ENCODE data around the gene PPP4R1.

The PPP4R1 gene

DNA sequence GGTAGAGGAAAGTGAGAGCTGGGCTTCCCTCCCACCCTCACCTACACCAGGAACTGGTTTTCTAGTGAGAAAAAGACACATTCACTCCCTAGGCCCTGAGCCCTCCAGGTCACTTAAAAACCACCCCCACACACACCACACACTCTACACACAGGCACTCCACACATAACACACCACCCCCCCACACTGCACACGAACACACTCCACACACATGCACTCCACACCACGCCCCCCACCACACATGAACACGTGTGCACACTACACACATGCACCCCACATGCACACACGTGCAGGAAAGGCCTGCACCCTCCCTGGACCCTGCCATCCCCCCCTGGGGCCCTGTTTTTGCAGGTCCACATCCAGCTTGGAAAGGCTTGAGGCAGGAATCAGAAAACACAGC, 71.4 kb downstream of the PPP4R1 start:
- DNase-seq = no peak

GRCh38 chr18:9539938-9540337, 74.4 kb downstream of the PPP4R1 start:
- no peak for DNase-seq

DNA sequence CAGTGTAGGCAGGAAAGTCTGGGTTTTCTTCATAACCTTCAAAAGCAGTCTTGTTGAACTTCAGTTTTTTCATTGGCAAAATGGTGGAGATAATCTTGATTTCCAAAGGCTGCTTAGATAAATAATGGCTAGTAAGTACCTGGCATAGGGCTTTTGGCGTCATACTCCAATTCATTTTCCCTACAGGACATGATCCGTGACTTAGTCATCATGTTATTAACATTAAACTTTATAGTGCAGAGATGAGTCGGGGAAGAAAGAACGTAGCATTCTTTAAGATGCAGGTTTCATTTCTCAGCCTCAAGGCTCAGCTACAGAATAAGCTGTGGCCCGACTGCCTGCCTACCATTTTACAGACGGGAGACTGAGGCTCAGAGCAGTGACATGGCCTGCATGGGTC, 75.1 kb downstream of the PPP4R1 start:
- no peak for DNase-seq

DNA sequence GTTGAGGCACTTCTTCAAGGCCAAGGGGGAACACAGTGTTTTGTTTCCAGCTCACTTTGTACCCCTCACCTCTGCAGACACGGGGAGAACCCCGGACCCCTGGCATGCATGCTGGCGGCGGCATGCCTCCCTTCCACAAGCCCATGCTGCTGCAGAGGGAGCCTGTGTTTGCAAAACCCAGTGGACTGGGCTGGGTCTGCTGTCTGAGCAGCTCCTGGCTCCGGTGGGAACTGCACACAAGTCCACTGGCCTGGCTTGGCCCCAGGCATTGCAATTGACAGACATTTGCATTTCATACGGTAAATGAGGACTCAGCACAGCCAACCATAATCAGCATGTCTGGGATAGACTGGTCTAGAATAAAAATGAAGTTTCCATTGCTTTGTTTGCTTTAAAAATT, 76.7 kb downstream of the PPP4R1 start:
- no peak for DNase-seq

DNA sequence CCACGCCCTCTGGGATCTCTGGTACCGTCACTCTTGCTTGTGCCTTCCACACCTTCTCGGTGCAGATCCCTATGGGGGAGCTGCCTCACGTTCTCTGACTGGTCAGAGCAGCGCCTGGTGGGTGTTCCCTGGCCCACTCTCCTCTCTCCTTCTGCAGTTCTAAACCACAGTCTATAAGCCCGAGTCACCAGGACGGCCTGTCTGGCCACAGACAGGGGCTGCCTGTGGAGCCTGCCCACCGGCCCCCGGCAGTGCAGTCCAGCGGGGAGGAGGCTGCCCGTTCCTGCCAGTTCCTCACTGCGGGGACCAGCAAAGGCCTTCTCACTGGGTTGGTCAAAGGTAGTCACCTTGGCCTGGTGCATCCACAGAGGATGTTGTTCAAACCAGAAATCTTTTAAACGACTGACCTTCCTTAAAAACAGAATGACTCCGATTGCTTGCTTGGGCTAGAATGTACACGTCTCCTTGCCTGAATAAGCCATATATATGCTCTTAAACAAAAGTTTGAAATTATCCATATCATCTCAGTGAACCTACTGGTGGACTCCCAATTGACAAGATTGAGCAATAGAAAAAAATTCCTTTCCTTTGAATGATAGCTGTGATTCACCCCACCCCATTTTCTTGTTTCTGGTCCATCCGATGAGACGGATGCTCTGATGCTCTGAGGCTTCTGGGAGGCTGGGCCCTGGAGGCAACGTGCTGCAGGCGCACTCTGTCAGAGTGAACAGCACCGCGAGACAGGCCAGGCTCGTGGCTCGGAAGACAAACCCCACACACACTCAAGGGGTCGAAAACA, 77.8 kb downstream of the PPP4R1 start:
- DNase-seq = no peak

DNA sequence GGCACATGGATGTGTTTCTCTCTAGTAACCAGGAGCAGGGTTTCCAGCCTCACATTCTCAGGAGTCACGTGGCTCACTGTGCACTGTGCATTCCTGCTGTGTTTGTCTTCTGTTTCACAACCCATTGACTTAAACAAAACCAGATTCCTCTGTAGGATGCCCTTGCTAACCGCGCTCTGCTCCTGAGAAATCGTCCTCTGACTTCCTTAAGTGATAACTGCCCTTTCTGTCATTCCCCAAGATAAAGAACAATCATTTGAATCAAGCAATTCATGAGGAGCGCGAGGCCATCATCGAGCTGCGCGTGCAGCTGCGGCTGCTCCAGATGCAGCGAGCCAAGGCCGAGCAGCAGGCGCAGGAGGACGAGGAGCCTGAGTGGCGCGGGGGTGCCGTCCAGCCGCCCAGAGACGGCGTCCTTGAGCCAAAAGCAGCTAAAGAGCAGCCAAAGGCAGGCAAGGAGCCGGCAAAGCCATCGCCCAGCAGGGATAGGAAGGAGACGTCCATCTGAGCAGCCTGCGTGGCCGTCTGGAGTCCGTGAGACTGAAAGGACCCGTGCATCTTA, 78.8 kb downstream of the PPP4R1 start:
- DNase-seq = no peak

- DNase-seq = no peak
These were observed 79.5 kb downstream of the PPP4R1 start for GRCh38 chr18:9534844-9535243.

- no peak for DNase-seq
These were observed 82.5 kb downstream of the PPP4R1 start for GRCh38 chr18:9531791-9532410.

GRCh38 chr18:9530226-9531009, 83.9 kb downstream of the PPP4R1 start:
- DNase-seq = no peak

DNA sequence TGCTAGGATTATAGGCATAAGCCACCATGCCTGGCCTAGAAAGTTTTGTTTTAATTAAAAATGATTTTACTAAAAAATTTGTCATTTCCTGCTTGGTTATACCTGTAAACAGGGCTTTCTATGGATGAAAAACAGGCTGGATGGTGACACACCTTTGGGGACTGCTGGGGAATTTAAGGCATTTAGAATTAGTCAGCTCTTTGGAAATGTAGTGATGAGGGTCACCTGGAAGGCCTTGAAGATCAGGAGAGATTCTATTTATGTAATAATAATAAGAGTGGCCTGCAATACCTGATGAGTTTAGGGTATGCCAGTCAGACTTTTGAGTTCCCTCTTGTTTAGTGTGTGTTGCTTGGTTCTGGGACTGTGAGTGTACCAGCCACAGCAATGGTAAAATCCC, 87.9 kb downstream of the PPP4R1 start:
- no peak for DNase-seq

DNA sequence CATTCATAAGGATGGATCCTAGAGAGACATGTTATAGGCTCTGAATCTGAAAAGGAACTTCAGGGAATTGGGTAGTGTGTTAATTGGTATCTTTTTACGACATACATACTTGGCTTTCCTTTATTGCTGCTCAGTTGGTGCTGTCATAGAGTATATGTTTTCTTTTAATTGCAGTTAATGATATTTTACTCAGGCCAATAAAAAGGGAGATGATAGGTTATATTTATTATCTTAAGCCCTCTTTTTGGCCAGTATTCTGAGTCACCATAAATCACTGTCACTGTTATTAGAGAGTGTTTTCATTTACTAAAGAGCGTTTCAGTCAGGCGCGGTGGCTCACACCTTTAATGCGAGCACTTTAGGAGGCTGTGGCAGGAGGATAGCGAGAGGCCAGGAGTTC, 91.4 kb downstream of the PPP4R1 start:
- DNase-seq = no peak

DNA sequence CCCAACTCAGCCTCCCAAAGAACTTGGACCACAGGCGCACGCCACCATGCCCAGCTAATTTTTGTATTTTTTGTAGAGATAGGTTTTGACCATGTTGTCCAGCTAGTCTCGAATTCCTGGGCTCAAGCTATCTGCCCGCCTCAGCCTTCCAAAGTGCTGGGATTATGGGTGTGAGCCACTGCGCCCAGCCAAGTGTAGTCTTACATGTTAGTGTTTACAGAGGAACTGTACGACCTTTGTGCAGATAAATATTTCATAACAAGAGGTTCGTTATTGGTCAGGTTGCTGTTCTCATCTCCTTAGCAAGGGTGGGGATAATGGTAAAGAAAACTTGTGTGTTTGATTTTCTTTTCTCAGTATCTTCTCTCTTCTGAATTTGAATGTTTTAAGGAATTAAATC, 92.6 kb downstream of the PPP4R1 start:
- no peak for DNase-seq

GRCh38 chr18:9520666-9521065, 93.7 kb downstream of the PPP4R1 start:
- DNase-seq = no peak

DNA sequence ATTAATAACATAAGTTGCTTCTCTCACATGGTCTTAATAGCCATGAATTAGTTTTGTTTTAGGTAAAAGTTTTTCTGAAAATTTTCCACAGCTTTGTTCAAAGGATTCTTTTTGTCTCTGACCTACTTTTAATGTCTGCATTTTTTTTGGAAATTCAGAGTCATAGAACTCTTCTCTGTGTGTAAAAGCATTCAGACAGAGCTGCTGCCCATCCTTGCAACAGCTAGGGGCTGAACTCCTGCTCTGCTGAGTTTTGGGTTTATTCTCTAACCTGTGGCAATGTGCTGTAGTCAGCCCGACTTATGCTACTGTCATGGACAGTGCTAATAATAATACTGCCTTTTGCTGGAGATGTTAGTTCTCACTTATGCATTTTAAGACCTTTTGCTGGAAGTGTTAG, 95.0 kb downstream of the PPP4R1 start:
- no peak for DNase-seq

DNA sequence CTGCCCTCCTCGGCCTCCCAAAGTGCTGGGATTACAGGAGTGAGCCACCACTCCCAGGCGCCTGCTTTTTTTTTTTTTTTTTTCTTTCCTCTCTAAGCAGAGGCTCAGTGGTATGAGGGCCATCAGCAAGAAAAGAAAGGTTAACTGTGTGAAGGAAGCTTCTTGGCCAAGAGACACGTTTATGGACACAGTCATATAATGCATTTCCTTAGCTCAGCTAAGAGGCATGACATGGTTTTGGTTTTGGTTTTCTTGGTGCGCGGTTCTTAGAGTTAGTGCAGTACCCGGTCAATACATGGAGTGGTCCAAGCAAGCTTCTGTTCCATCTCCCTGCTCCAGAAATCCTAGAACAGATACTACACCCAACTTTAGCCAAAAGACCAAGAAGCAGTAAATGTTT, 96.5 kb downstream of the PPP4R1 start:
- DNase-seq = no peak

- DNase-seq = no peak
These were observed 97.8 kb downstream of the PPP4R1 start for GRCh38 chr18:9516437-9517064.

- DNase-seq = no peak
These were observed 100.3 kb downstream of the PPP4R1 start for GRCh38 chr18:9513971-9514512.

DNA sequence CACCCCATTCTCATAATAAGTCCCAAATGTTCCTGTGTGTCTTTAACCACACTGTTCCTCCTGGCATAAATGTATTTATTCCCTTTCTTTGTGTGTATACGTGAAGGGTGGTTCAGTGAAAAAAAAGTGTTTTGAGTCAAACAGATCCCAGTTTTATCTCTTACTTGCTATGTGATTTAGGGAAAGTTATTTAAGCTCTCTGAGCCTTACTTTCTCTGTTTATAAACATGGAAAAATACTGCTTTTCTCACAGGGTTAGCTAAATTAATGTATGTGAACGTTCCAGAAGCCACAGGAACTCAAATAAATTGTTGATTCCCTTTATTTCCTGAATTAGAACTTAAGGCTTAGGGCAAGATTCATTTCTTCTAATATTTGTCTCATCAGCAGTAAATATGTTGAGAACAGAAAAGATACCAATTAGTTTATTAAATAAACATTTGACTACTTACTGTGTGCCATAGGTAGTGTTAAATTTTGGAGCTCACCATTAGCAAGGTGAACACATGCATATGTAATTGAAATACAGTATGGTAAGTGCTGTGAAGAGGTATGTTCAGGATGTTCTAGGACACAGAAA, 105.8 kb downstream of the PPP4R1 start:
- DNase-seq = no peak

GRCh38 chr18:9507565-9508088, 106.7 kb downstream of the PPP4R1 start:
- no peak for DNase-seq

- no peak for DNase-seq
These were observed 108.1 kb downstream of the PPP4R1 start for GRCh38 chr18:9506046-9506792.

All from activated CD4-positive, alpha-beta T cell treated with anti-CD3 and anti-CD28 coated beads, Interleukin-2, amount 50 U/mL, for 1 hour (primary cell).